Measurements from ENCODE around the gene ARID3B.
"Not testable (repeated sequence)": the region's sequence is repeated elsewhere in the genome, so short reads cannot be mapped to it uniquely, and the experiment has no call there.

The ARID3B gene, protein sequence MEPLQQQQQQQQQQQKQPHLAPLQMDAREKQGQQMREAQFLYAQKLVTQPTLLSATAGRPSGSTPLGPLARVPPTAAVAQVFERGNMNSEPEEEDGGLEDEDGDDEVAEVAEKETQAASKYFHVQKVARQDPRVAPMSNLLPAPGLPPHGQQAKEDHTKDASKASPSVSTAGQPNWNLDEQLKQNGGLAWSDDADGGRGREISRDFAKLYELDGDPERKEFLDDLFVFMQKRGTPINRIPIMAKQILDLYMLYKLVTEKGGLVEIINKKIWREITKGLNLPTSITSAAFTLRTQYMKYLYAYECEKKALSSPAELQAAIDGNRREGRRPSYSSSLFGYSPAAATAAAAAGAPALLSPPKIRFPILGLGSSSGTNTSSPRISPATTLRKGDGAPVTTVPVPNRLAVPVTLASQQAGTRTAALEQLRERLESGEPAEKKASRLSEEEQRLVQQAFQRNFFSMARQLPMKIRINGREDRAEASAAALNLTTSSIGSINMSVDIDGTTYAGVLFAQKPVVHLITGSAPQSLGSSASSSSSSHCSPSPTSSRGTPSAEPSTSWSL

DNA sequence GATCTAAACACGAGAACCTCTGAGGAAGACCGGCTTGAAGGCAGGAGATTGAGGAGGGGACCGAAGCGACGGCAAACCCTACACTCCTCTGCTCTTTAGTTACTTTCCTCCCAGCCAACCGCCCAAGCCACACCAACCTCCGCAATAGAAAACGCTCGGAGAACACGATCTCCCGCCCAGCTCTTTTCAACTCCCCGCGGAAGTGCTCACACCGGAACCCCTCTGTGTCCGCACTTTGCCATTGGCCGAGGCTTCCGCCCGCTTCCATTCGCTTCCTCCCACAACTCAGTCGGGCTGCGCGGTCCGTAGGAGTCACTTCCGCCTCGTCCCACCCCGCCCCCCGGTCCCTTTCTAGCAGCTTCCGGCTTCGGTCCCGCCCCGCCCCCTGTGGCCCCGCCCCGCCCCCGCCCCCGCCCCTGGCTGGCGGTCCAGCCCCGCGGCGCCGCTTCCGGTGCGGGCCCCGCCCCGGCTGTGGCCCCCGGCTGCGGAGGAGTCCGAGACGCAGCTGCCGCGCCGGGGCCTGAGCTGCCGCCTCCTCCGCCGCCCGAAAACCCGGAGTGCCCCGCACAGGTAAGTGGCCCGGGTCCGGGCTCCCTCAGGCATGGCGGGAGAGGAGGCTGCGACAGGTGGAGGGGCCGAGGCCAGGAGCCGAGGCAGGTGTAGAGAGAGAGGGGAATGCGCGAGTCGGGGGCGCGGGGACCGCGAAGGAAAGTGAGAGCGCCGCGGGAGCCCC lies at the start of gene ARID3B:
ARID3B (plus strand) TSS at position 460 of the 733 bp plus-strand sequence. CDS start 2,717 bp downstream, outside the sequence.
- peak; percentile 99 for DNase-seq (ENCODE audit: low read depth, low spot score)

DNA sequence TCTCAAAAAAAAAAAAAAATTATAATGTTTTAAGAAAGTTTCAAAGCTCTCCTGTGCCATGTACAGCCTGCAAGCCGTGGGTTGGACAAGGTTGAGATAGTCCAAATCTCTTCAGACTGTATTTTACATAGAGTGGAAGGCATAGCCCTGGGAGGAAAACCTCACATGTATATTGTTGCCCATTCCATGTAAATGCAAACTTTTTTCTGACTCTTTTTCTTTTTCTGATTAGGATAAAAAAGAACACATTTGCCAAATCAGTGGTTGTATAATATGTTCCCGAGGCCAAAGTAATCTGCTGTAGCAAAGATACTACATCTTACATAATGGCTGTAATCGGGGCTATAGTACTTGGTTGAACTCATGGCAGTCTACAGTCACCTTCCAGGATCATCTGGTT lies 44.4 kb upstream of the ARID3B start:
- no peak for DNase-seq (ENCODE audit: low read depth, low spot score)

DNA sequence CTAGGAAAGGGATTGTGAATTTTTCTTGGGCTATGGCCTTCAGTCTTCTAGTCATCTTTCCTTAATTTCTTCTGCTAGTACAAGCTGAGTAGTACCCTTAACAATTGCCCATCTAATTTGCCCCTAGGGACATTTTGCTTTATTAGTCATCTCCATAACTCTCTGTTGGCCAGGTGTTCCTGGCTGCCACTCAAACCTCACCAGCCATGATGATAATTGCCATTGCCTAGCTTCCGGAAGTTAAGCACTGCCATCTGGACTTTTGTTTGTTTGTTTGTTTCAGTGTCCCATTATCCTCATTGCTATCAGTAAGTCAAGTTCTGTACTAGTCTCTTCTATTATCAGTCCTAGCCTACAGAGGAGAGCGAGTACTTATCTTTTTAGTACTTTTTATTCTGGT lies 43.4 kb upstream of the ARID3B start:
- peak; percentile 4 for DNase-seq (ENCODE audit: low read depth, low spot score)

- DNase-seq (ENCODE audit: low read depth, low spot score) = no peak
Observed at GRCh38 chr15:74499366-74499765, 41.7 kb upstream of the ARID3B start.

- DNase-seq (ENCODE audit: low read depth, low spot score) = no peak
Observed at GRCh38 chr15:74500401-74500800, 40.6 kb upstream of the ARID3B start.

DNA sequence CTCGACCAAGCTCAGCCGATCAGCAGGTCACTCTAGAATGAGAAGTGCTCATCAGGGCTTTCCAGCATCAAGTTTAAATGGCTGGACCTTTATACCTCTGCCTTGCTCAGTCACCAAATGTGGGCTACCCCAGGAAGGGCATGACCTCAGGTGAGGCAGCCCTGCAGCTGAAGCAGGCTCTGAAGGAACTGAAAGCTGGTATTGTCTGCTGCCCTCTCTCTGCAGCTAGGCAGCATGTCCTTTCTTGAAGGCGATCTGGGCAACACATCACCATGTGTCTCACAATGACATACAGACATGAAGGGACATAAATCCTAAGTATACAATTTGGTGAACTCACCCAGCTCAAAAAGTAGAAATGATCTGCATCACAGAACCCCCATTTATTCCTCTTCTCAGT lies 38.7 kb upstream of the ARID3B start:
- DNase-seq (ENCODE audit: low read depth, low spot score) = no peak

- DNase-seq (ENCODE audit: low read depth, low spot score) = no peak
Observed at GRCh38 chr15:74504418-74504817, 36.6 kb upstream of the ARID3B start.

- DNase-seq (ENCODE audit: low read depth, low spot score) = no peak
Observed at GRCh38 chr15:74504836-74505235, 36.2 kb upstream of the ARID3B start.

DNA sequence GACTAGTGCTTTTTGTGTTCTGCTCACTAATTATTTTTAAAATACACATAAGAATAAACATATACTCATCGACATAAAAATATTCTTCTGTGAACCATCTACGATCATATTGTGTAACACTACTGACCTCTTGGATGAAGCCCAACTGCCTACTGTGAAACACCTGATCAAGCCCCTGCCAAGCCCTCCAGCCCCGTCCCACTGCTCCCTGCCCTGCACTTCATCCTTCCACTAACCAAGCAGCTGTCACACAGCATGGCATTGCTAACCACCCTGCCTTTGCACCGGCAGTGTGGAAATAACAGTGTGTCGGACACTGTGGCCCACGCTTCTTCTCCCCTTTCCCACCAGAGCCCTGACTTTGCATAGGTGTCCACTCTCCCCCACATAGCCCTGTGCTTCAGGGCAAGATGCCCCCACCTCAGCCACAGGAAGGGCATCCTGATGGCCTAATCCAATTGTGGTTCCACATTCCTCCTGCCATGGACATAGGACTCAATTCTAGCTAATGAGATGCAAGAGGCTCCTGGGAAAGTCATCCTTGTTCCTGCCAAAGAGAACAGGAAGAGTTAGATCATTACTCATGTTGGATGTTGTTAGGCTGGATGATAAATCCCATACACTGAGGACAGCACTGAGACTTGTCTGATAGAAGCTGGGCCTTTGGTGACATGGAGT lies 35.0 kb upstream of the ARID3B start:
- peak; percentile 50 for DNase-seq (ENCODE audit: low read depth, low spot score)

DNA sequence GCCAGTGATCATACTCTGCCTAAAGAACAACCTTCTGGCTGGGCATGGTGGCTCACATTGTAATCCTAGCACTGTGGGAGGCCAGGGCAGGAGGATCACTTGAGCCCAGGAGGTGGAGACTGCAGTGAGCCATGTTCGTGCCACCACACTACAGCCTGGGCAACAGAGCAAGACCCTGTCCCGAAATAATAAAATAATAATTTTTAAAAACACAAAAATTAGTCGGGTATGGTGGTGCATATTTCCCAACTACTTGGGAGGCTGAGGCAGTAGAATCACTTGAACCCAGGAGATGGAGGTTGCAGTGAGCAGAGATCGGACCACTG lies 34.5 kb upstream of the ARID3B start:
- DNase-seq (ENCODE audit: low read depth, low spot score) = no peak

DNA sequence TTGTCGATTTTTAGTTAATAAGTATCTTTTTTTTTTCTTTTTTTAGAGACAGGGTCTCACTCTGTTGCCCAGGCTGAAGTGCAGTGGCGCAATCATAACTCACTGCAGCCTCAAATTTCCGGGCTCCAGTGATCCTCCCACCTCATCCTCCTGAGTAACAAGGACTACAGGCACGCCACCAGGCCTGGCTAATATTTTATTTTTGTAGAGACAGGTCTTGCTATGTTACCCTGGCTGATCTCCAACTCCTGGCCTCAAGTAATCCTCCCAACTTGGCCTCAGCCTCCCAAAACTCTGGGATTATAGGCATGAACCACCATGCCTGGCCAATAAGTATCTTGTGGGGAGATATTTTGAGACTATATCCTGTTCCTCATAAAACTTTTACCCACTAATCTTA lies 29.4 kb upstream of the ARID3B start:
- DNase-seq (ENCODE audit: low read depth, low spot score) = no peak

DNA sequence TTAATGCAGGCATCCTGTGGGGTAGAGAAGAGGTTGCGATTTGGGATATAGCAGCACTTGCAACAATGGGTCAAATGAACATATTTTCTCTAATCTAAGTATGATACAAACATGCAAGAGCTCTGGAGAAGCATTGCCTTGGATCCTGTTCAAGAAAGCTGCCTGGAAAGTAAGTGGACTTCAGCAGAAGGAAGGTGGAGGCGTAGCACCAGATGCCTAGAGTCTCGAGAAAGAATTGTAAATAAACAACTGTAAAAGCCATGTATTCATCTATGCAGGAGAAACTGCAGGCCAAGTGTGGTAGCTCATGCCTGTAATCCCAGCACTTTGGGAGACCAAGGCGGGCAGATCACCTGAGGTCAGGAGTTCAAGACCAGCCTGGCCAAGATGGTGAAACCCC lies 27.0 kb upstream of the ARID3B start:
- not testable (repeated sequence) for DNase-seq (ENCODE audit: low read depth, low spot score)

DNA sequence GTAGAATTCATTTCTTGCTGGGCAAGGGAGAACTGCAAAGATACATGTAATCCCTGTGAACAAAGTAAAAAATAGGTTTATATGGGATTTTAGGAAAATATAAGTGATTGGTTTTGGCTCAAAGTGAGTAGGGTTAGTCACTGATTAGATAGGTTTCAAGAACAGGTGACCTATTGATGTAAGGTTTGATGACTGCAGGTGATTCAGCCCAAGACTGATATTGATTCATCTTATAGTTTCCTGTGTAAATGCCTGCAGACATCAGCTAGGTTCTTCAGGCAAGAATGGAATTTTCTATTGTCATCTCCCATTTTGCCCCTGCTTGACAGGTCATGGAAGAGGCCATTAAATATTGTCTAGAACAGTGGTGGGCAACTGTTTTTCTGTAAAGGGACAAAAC lies 23.9 kb upstream of the ARID3B start:
- no peak for DNase-seq (ENCODE audit: low read depth, low spot score)

GRCh38 chr15:74519311-74519710 lies 21.7 kb upstream of the ARID3B start:
- peak; percentile 54 for DNase-seq (ENCODE audit: low read depth, low spot score)

DNA sequence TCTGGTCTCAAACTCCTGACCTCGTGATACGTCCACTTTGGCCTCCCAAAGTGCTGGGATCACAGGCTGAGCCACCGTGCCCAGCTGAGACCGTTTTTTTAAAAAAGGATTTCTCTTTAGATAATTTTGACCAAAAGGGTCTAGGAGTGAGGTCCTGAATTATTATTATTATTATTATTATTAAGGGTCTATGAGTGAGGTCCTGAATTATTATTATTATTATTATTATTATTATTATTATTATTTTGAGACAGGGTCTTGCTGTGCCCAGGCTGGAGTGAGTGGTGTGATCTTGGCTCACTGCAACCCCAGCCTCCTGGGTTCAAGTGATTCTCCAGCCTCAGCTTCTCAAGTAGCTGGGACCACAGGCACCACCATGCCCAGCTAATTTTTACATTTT lies 20.6 kb upstream of the ARID3B start:
- no peak for DNase-seq (ENCODE audit: low read depth, low spot score)

- DNase-seq (ENCODE audit: low read depth, low spot score) = no peak
Observed at GRCh38 chr15:74523982-74524381, 17.0 kb upstream of the ARID3B start.

DNA sequence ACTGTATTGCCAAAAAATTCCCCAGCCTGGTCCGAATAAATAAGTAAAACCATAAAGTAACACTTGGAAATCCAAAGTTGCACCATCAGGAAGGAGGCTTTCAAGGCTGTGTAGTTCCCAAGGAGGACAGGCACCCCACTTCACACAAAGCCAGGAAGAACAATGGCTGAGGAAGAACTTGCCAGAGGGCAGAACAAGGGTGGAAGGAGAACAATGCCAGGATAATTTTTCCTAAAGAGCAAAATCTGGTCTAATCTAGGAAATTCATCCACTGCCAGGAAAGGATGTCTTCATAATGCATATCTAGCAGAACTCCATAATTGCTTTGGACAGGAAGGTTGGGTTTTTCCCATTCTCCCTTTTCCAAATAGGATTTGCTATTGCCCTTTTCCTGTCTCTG lies 15.7 kb upstream of the ARID3B start:
- DNase-seq (ENCODE audit: low read depth, low spot score) = no peak

GRCh38 chr15:74525945-74526344 lies 15.1 kb upstream of the ARID3B start:
- no peak for DNase-seq (ENCODE audit: low read depth, low spot score)

DNA sequence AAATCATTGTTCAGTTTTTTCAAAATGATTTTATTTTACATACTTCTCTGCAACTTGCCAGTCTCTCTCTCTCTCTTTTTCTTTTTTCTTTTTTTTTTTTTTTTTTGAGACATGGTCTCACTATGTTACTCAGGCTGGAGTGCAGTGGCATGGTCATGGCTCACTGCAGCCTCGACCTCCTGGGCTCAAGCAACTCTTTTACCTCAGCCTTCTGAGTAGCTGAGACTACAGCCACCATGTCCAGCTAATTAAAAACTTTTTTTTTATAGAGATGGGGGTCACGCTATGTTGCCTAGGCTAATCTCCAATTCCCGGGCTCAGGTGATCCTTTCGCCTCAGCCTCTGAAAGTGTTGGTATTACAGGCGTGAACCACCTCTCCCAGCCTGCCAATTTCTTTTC lies 12.1 kb upstream of the ARID3B start:
- no peak for DNase-seq (ENCODE audit: low read depth, low spot score)

- DNase-seq (ENCODE audit: low read depth, low spot score) = peak; percentile 47
Observed at GRCh38 chr15:74529921-74530320, 11.1 kb upstream of the ARID3B start.

DNA sequence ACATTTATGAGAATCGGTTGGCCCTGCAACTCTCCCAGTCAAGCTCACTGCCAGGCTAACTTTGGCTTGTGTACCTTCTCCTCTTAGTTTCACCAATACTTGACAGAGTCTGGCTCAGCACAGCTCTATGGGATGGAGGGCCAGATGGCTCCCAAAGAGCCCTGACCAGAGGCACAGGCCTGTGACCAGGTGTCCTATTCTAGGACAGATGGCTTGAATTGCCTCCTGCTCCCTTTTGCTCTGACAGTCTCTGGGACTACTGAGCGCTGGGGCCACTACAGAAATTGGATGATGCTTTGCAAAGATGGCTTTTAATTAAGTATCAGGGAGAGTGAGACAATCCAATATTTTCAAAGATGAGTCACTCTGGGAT lies 10.3 kb upstream of the ARID3B start:
- DNase-seq (ENCODE audit: low read depth, low spot score) = no peak

DNA sequence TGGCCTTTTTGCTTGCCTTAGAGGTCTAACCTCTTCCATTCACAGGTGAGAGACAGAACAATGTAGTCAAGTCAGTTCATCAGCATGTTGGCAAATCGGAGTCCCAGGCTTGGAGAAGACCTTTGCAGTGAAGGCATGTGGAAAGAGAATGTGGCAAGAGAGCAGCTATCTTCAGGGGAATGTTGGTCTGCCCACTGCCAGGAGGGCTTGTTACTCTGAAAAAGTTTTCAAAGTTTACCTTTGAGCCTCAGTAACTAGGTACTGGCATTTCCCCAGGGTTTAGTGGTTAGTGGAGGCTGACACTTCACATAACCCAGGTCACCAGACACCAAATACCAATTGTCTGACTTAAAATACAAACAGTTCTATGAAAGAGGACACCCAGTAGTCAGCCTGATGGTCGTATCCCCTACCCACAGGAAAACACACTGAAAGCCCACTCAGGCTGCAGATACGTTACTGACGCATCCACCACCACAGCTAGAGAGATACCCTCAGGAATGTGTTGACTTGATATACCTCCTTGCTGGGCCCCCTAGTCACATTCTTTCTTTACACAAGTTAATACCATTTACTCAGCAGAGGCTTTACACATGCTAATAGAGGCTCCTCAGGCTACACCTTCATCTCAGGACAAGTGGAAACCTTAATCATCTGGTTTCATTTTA lies 9.7 kb upstream of the ARID3B start:
- peak; percentile 94 for DNase-seq (ENCODE audit: low read depth, low spot score)

Data from astrocyte of the hippocampus (primary cell).